IMR-90 (cell line): Measurements from ENCODE around the gene ASIC2. TPM values are rescaled to one million over a fixed set of nuclear protein-coding genes. Genes with fewer than 3 reads are reported as not detected.

Experiments
- ATAC-seq: fragments of 200-7000 bp; cut with Tn5 transposase; 2 replicates; pipeline ENCODE4 v1.9.1; 2020; ENCODE audit warnings: low read depth, mild to moderate bottlenecking, moderate library complexity
- BruUV-seq: library from RNA; stranded (reverse); fragments of 400-500 nt; replicated peaks from 2 replicates; lab custom pipeline; 2021; lab: Mats Ljungman, UMichigan
- CTCF ChIA-PET: fragments of 300-600 bp; formaldehyde crosslinking; extraction: SDS; loops from one replicate; lab custom pipeline; 2021; ENCODE audit warnings: antibody characterized with exemption; lab: Yijun Ruan, JAX
- POLR2A ChIA-PET: fragments of 300-600 bp; sonication (Branson Sonifier 250); formaldehyde crosslinking; loops from one replicate; lab custom pipeline; 2022; ENCODE audit warnings: antibody characterized with exemption; ENCODE audit not compliant: unreplicated experiment; lab: Charles Lee
- DNase-seq: peaks from one replicate; pipeline ENCODE4 v3.0.0; 2013
- H2AFZ ChIP-seq: replicated peaks from 2 replicates; pipeline ENCODE3; 2013; ENCODE audit warnings: low read length, mild to moderate bottlenecking; ENCODE audit not compliant: poor library complexity
- H2AK5ac ChIP-seq: 2 replicates; pipeline ENCODE4 v1.6.1; 2013; ENCODE audit warnings: low read depth, low read length, inconsistent platforms
- H2AK9ac ChIP-seq: replicated peaks from 2 replicates; pipeline ENCODE3; 2013; ENCODE audit warnings: mild to moderate bottlenecking, low read depth, low read length, moderate library complexity; ENCODE audit not compliant: poor library complexity
- H2BK120ac ChIP-seq: 2 replicates; pipeline ENCODE4 v1.6.1; 2013; ENCODE audit warnings: low read depth, low read length, inconsistent platforms
- H2BK15ac ChIP-seq: 3 replicates; pipeline ENCODE4 v1.6.1; 2013; ENCODE audit warnings: low read depth, low read length, inconsistent platforms
- H2BK20ac ChIP-seq: 2 replicates; pipeline ENCODE4 v1.6.1; 2013; ENCODE audit warnings: low read depth, mild to moderate bottlenecking, inconsistent platforms, low read length, moderate library complexity
- H2BK5ac ChIP-seq: 2 replicates; pipeline ENCODE4 v1.6.1; 2013; ENCODE audit warnings: mild to moderate bottlenecking, low read depth, low read length, inconsistent platforms; ENCODE audit not compliant: poor library complexity, severe bottlenecking
- H3K14ac ChIP-seq: replicated peaks from 2 replicates; pipeline ENCODE4 v1.6.1; 2013; ENCODE audit warnings: low read depth, low read length, inconsistent platforms
- H3K18ac ChIP-seq: 2 replicates; pipeline ENCODE4 v1.6.1; 2013; ENCODE audit warnings: low read depth, low read length, control low read depth
- H3K23ac ChIP-seq: 2 replicates; pipeline ENCODE4 v1.6.1; 2013; ENCODE audit warnings: low read depth, low read length, inconsistent platforms
- H3K27ac ChIP-seq: 2 replicates; pipeline ENCODE4 v1.5.1; 2013; ENCODE audit warnings: mild to moderate bottlenecking, control low read depth, low read length; ENCODE audit not compliant: insufficient read depth
- H3K27me3 ChIP-seq: 2 replicates; pipeline ENCODE4 v1.6.1; 2013; ENCODE audit warnings: low read length; ENCODE audit not compliant: control insufficient read depth, insufficient read depth
- H3K36me3 ChIP-seq: 2 replicates; pipeline ENCODE4 v1.6.1; 2013; ENCODE audit warnings: low read length, mixed read lengths; ENCODE audit not compliant: control insufficient read depth, insufficient read depth
- H3K4ac ChIP-seq: 2 replicates; pipeline ENCODE4 v1.6.1; 2013; ENCODE audit warnings: low read depth, low read length, inconsistent platforms
- H3K4me1 ChIP-seq: 2 replicates; pipeline ENCODE4 v1.6.1; 2013; ENCODE audit warnings: low read length, mixed read lengths; ENCODE audit not compliant: control insufficient read depth, insufficient read depth
- H3K4me2 ChIP-seq: 2 replicates; pipeline ENCODE4 v1.6.1; 2013; ENCODE audit warnings: low read depth, mild to moderate bottlenecking, control low read depth, low read length, moderate library complexity
- H3K4me3 ChIP-seq: 2 replicates; pipeline ENCODE4 v1.5.1; 2013; ENCODE audit warnings: low read depth, mild to moderate bottlenecking, control low read depth, low read length, moderate library complexity; ENCODE audit not compliant: insufficient read depth
- H3K56ac ChIP-seq: 2 replicates; pipeline ENCODE4 v1.6.1; 2013; ENCODE audit warnings: low read length, inconsistent platforms; ENCODE audit not compliant: insufficient read depth; ENCODE audit errors: extremely low read depth
- H3K79me1 ChIP-seq, 2 experiments: 2 replicates each; pipeline ENCODE4 v1.6.1; 2013; ENCODE audit warnings: low read length in 2 of 2, inconsistent platforms in 1 of 2, low read depth in 1 of 2
- H3K9ac ChIP-seq: 2 replicates; pipeline ENCODE4 v1.6.1; 2013; ENCODE audit warnings: low read depth, low read length, control low read depth
- H3K9me1 ChIP-seq: 2 replicates; pipeline ENCODE4 v1.6.1; 2013; ENCODE audit warnings: low read length, inconsistent platforms; ENCODE audit not compliant: insufficient read depth
- H3K9me3 ChIP-seq: 2 replicates; pipeline ENCODE4 v1.6.1; 2013; ENCODE audit warnings: low read length; ENCODE audit not compliant: control insufficient read depth, insufficient read depth
- H4K20me1 ChIP-seq: 2 replicates; pipeline ENCODE4 v1.6.1; 2013; ENCODE audit warnings: low read length, inconsistent platforms; ENCODE audit not compliant: insufficient read depth
- H4K5ac ChIP-seq: 2 replicates; pipeline ENCODE4 v1.6.1; 2013; ENCODE audit warnings: mild to moderate bottlenecking, low read depth, low read length, control low read depth
- H4K8ac ChIP-seq, 2 experiments: 2 replicates each; pipeline ENCODE4 v1.6.1; 2013; ENCODE audit warnings: low read depth in 2 of 2, low read length in 2 of 2, control low read depth in 1 of 2, inconsistent platforms in 1 of 2
- H4K91ac ChIP-seq: 2 replicates; pipeline ENCODE4 v1.6.1; 2013; ENCODE audit warnings: low read depth, low read length, inconsistent platforms; ENCODE audit not compliant: insufficient read depth
- BHLHE40 ChIP-seq: fragments of 150-350 bp; IDR thresholded peaks from 2 replicates; pipeline ENCODE4 v1.6.1; 2016; ENCODE audit warnings: mild to moderate bottlenecking, low read depth, low read length
- CEBPB ChIP-seq: IDR thresholded peaks from 2 replicates; pipeline ENCODE4 v1.6.1; 2012; ENCODE audit warnings: low read depth, low read length, improper control_type of control experiment
- CHD1 ChIP-seq: IDR thresholded peaks from 2 replicates; pipeline ENCODE4 v1.6.1; 2012; ENCODE audit warnings: low read depth, low read length, improper control_type of control experiment
- FOS ChIP-seq: fragments of 150-350 bp; IDR thresholded peaks from 2 replicates; pipeline ENCODE4 v1.6.1; 2016; ENCODE audit warnings: low read depth, low read length
- MAFK ChIP-seq: IDR thresholded peaks from 2 replicates; pipeline ENCODE4 v1.6.1; 2012; ENCODE audit warnings: low read depth, low read length, improper control_type of control experiment
- MAZ ChIP-seq: IDR thresholded peaks from 2 replicates; pipeline ENCODE4 v1.6.1; 2012; ENCODE audit warnings: low read depth, mild to moderate bottlenecking, low read length, improper control_type of control experiment, moderate library complexity, borderline replicate concordance
- MXI1 ChIP-seq: IDR thresholded peaks from 2 replicates; pipeline ENCODE4 v1.6.1; 2012; ENCODE audit warnings: low read depth, mild to moderate bottlenecking, low read length, moderate library complexity, borderline replicate concordance
- NFE2L2 ChIP-seq: fragments of 150-350 bp; IDR thresholded peaks from 2 replicates; pipeline ENCODE4 v1.6.1; 2016; ENCODE audit warnings: low read depth, mild to moderate bottlenecking, low read length
- POLR2A ChIP-seq: IDR thresholded peaks from 2 replicates; pipeline ENCODE4 v1.6.1; 2012; ENCODE audit warnings: mild to moderate bottlenecking, low read depth, low read length
- RAD21 ChIP-seq: IDR thresholded peaks from 2 replicates; pipeline ENCODE4 v1.6.1; 2012; ENCODE audit warnings: low read length, improper control_type of control experiment
- RCOR1 ChIP-seq: IDR thresholded peaks from 2 replicates; pipeline ENCODE4 v1.6.1; 2012; ENCODE audit warnings: mild to moderate bottlenecking, low read length, improper control_type of control experiment; ENCODE audit not compliant: insufficient replicate concordance
- RFX5 ChIP-seq: IDR thresholded peaks from 2 replicates; pipeline ENCODE4 v1.8.0; 2012; ENCODE audit warnings: low read depth, mild to moderate bottlenecking, low read length, moderate library complexity
- SMC3 ChIP-seq: fragments of 150-350 bp; IDR thresholded peaks from 2 replicates; pipeline ENCODE4 v1.6.1; 2016; ENCODE audit warnings: low read depth, mild to moderate bottlenecking, antibody characterized with exemption, low read length, moderate library complexity
- whole genome bisulfite sequencing, 2 experiments: methylation state at CpG; one replicate each; pipeline versions ENCODE4 v1.1.5 to v1.1.7; 2013; ENCODE audit warnings: missing lambda C conversion rate in 2 of 2; ENCODE audit not compliant: insufficient read length in 1 of 2; ENCODE audit errors: extremely low coverage in 2 of 2; 5-methylcytosine and 5-hydroxymethylcytosine counted together
- dilution Hi-C: fragments of 300-500 bp; cut with HindIII; formaldehyde crosslinking; loops from one replicate; pipeline ENCODE4 v1.14.3; 2018; ENCODE audit warnings: low sequenced_read_pairs; ENCODE audit not compliant: unreplicated experiment
- in situ Hi-C: fragments of 300-500 bp; cut with MboI; formaldehyde crosslinking; loops from 3 replicates; pipeline ENCODE4 v1.14.3; 2019; ENCODE audit warnings: low sequenced_read_pairs, inconsistent platforms, mixed read lengths
- intact Hi-C: fragments of 100-400 bp; cut with micrococcal nuclease; formaldehyde crosslinking; loops from 2 replicates; pipeline ENCODE4 v1.10.0; 2022
- polyA plus RNA-seq, 3 experiments: library from polyadenylated mRNA; depleted of rRNA; stranded (reverse); fragments of >200 nt; gene quantifications; 2 replicates each; pipeline ENCODE4 v1.2.3, GENCODE V29; 2012; ENCODE audit warnings: low replicate concordance in 1 of 3
- total RNA-seq: library from RNA; depleted of rRNA; stranded (reverse); fragments of >200 nt; gene quantifications from 2 replicates; pipeline ENCODE4 v1.2.3, GENCODE V29; 2012
- TF ChIP-seq, protein P1 (sequence below): fragments of 150-350 bp; IDR thresholded peaks from 2 replicates; pipeline ENCODE4 v1.6.1; 2017; ENCODE audit warnings: mild to moderate bottlenecking, antibody characterized with exemption, low read length, low read depth
- TF ChIP-seq, protein P2 (sequence below): conservative IDR thresholded peaks from 2 replicates; pipeline ENCODE4 v1.5.1; 2012; ENCODE audit warnings: mild to moderate bottlenecking, low read depth, low read length, improper control_type of control experiment
- TF ChIP-seq, protein P3 (sequence below): fragments of 150-350 bp; IDR thresholded peaks from 2 replicates; pipeline ENCODE4 v1.6.1; 2016; ENCODE audit warnings: low read depth, mild to moderate bottlenecking, low read length, moderate library complexity, borderline replicate concordance

ASIC2 gene
- total and polyA plus RNA-seq, 2 of the 4 experiments (the other 2 are of a cell fraction): under 0.01 to 0.15 TPM

DNA sequence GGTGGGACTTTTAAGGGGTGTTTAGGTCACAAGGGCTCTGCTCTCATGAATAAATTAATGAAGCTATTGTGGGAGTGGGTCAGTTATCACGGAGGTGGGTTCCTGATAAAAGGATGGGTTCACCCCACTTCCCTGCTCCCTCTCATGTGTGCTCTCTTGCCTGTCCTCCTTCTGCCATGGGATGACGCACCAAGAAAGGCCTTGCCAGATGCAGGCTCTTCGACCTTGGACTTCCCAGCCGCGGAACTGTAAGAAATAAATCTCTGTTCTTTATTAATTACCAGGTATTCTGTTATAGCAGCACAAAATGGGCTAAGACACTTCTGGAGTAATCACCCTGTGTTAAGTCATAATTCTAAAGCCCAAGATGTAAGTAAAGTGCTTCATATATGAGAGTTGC lies 141.5 kb downstream of the ASIC2 start:
- no peak overlapping the region for H2AK9ac ChIP-seq
- dilution Hi-C loops: no loop called here

More for the DNA sequence above, 141.5 kb downstream of the ASIC2 start:
- no peaks in the 10 kb centered on the region for H3K36me3 ChIP-seq
- H2BK120ac ChIP-seq: no peak overlapping the region
- ATAC-seq (no peak), DNase-seq (no peak)
- H3K79me1 ChIP-seq: no peaks in the 10 kb centered on the region
- BruUV-seq: no TSS peak
- TF ChIP-seq CHD1: no peak
- TF ChIP-seq, protein P1, sequence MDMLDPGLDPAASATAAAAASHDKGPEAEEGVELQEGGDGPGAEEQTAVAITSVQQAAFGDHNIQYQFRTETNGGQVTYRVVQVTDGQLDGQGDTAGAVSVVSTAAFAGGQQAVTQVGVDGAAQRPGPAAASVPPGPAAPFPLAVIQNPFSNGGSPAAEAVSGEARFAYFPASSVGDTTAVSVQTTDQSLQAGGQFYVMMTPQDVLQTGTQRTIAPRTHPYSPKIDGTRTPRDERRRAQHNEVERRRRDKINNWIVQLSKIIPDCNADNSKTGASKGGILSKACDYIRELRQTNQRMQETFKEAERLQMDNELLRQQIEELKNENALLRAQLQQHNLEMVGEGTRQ: no peak
- no peak for TF ChIP-seq BHLHE40
- TF ChIP-seq, protein P2, sequence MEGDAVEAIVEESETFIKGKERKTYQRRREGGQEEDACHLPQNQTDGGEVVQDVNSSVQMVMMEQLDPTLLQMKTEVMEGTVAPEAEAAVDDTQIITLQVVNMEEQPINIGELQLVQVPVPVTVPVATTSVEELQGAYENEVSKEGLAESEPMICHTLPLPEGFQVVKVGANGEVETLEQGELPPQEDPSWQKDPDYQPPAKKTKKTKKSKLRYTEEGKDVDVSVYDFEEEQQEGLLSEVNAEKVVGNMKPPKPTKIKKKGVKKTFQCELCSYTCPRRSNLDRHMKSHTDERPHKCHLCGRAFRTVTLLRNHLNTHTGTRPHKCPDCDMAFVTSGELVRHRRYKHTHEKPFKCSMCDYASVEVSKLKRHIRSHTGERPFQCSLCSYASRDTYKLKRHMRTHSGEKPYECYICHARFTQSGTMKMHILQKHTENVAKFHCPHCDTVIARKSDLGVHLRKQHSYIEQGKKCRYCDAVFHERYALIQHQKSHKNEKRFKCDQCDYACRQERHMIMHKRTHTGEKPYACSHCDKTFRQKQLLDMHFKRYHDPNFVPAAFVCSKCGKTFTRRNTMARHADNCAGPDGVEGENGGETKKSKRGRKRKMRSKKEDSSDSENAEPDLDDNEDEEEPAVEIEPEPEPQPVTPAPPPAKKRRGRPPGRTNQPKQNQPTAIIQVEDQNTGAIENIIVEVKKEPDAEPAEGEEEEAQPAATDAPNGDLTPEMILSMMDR: no peak
- TF ChIP-seq RAD21: no peak
- TF ChIP-seq SMC3: no peak
- no peak for TF ChIP-seq CEBPB
- TF ChIP-seq NFE2L2: no peak
- no peak for TF ChIP-seq MAZ
- no peak for TF ChIP-seq MXI1
- TF ChIP-seq POLR2A: no peak
- TF ChIP-seq RFX5: no peak
- TF ChIP-seq MAFK: no peak
- no peak for TF ChIP-seq FOS
- no peak for TF ChIP-seq RCOR1
- TF ChIP-seq, protein P3, sequence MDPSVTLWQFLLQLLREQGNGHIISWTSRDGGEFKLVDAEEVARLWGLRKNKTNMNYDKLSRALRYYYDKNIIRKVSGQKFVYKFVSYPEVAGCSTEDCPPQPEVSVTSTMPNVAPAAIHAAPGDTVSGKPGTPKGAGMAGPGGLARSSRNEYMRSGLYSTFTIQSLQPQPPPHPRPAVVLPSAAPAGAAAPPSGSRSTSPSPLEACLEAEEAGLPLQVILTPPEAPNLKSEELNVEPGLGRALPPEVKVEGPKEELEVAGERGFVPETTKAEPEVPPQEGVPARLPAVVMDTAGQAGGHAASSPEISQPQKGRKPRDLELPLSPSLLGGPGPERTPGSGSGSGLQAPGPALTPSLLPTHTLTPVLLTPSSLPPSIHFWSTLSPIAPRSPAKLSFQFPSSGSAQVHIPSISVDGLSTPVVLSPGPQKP: no peak
- H3K14ac ChIP-seq: no peak overlapping the region
- no peak overlapping the region for H3K4ac ChIP-seq
- CTCF ChIA-PET: no interaction called here
- no peak overlapping the region for H2AK5ac ChIP-seq
- H3K56ac ChIP-seq: no peak overlapping the region
- H2BK20ac ChIP-seq: no peak overlapping the region
- POLR2A ChIA-PET: no interaction called here
- H3K9ac ChIP-seq: no peak overlapping the region
- H3K4me3 ChIP-seq: no peak overlapping the region
- no peak overlapping the region for H2BK15ac ChIP-seq
- H4K91ac ChIP-seq: no peak overlapping the region
- H3K4me2 ChIP-seq: no peak overlapping the region
- H4K8ac ChIP-seq: no peak overlapping the region
- no peak overlapping the region for H2AFZ ChIP-seq
- H2BK5ac ChIP-seq: no peak overlapping the region
- H3K9me1 ChIP-seq: no peaks in the 10 kb centered on the region
- H3K27ac ChIP-seq: no peak overlapping the region
- no peaks in the 10 kb centered on the region for H3K4me1 ChIP-seq
- H4K20me1 ChIP-seq: no peaks in the 10 kb centered on the region
- no CpG with 5 or more reads among the region's 5 CpGs for WGBS, 2 experiments
- H3K27me3 ChIP-seq: no peaks in the 10 kb centered on the region; the same call in 1 of the 2 replicates
- in situ Hi-C loops (no loop called here), intact Hi-C loops (no loop called here)
- H3K18ac ChIP-seq: no peak overlapping the region
- no peak overlapping the region for H3K23ac ChIP-seq
- H4K5ac ChIP-seq: no peak overlapping the region
- H3K9me3 ChIP-seq: no peaks in the 10 kb centered on the region
